Activated CD4-positive, alpha-beta T cell treated with anti-CD3 and anti-CD28 coated beads for 1 hour (primary cell): ENCODE measurements around the gene AFAP1.

ENCODE experiments used
- DNase-seq: peaks from one replicate; pipeline ENCODE4 v3.0.0-alpha.2; 2020

The AFAP1 gene

GRCh38 chr4:7766086-7766485 lies 173.6 kb downstream of the AFAP1 start:
- DNase-seq: no peak

GRCh38 chr4:7765666-7766065 lies 174.0 kb downstream of the AFAP1 start:
- no peak for DNase-seq

DNA sequence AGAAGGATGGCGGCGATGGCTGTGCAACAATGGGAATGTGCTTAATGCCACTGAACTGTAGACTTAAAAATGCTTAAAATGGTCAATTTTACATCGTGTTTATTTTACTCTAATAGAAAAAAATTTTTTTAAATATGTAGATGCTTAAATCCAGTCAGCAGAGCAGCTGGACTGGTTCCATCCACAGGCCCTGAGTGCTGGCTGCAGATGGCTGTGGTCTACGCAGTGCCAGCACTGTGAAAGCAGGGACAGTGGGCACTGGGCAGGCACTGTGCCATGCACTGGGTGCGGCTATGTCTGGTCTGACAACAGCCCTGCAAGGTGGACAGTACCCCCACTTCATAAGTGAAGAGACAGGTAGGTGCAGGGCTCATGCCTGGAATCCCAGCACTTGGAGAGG lies 175.2 kb downstream of the AFAP1 start:
- no peak for DNase-seq

DNA sequence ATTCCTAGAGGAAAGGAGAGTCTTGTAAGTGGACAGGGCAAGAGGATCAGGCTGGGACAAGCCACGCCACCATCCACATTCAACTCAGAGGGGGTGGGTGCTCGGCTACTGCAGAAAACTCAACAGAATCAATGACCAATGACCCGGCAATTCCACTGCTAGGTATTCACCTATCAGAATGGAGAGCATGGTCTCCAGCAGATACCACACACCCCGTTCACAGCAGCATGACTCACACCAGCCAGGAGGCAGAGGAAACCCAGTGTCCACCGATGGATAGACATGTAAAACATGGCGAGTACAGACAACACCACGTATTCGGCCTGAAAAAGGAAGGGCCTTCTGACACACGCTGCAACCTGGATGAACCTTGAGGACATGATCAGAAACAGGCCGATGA lies 175.9 kb downstream of the AFAP1 start:
- DNase-seq: no peak

DNA sequence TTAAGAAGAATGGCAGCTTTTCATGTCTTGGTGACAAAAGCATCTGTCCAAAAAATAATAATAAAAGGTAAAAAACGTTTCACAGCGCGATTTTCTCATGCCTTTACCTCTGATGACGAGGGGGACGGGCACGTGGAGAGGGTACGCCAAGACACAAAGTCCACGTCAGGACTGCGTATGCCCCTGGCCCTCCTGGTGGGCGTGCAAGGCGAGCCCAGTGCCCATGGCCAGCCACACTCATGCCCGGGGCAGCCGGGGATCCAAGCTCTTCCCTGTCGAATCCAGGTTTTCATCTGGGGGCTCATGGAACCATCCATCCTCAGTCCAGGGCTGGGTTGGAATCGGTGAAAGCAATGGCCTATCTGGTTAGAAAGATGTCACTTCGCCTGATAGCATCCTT lies 176.6 kb downstream of the AFAP1 start:
- no peak for DNase-seq

GRCh38 chr4:7762376-7763030 lies 177.2 kb downstream of the AFAP1 start:
- DNase-seq: no peak

DNA sequence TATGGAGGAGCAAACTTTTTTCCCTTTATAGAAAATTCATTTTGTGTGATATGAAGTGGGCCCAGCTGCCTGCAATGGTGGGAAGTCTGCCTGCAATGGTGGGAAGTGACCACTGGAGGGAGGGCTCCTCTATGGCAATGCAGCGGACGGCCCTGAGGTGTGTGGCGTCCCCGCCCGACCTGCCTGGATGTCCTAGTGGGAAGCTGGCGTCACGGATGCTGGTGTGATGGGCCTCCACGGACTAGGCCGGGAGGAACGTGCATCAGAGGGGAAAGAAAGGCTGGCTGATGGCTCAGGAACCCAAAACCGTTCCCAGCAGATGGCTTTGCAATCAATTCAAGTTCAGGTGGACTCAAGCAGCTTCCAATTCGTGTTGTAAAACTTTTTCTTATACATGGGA lies 177.9 kb downstream of the AFAP1 start:
- peak; percentile 39 for DNase-seq

- no peak for DNase-seq
Measured at GRCh38 chr4:7761312-7761711, 178.3 kb downstream of the AFAP1 start.

DNA sequence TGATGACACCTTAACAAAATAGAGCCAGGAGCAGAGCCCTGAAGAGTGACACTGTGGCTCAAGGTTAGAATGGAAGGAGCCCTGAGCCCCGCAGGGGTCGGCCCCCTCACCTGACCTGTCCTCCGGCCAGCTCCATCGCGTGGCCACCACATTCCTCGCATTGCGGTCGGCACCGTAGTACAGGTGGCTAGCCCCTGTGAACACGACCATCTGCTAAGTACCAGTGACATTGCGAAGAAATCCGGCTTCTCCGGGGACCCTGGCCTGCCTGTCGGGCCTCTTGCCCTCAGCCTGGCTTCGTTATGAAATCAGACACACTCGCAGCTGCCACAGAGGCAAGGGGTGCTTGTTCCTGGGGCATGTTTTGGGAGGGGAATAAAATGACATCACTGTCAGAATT lies 179.0 kb downstream of the AFAP1 start:
- DNase-seq: no peak

- DNase-seq: no peak
Measured at GRCh38 chr4:7760228-7760627, 179.4 kb downstream of the AFAP1 start.

GRCh38 chr4:7759635-7760034 lies 180.0 kb downstream of the AFAP1 start:
- DNase-seq: no peak

DNA sequence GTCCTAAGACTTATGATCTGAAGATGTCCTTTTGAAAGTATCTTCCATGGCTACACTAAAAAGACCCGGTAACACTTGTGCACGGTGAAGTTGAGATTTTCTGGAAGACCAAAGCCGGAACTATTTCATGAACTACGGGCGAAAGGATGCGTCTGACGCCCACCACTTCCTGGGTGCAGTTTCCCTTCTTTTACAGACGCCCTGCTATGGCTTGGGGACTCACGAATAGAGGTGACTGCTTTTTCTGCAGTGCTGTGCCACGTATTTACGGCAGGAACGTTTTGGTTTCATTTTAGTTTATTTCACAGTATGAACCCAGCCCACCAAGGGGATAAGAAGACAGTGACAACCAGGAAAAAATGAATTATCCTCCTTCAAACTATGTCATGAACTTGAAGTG lies 180.4 kb downstream of the AFAP1 start:
- peak; percentile 55 for DNase-seq

- DNase-seq: no peak
Measured at GRCh38 chr4:7758476-7758875, 181.2 kb downstream of the AFAP1 start.

- DNase-seq: no peak
Measured at GRCh38 chr4:7757501-7758471, 181.9 kb downstream of the AFAP1 start.

DNA sequence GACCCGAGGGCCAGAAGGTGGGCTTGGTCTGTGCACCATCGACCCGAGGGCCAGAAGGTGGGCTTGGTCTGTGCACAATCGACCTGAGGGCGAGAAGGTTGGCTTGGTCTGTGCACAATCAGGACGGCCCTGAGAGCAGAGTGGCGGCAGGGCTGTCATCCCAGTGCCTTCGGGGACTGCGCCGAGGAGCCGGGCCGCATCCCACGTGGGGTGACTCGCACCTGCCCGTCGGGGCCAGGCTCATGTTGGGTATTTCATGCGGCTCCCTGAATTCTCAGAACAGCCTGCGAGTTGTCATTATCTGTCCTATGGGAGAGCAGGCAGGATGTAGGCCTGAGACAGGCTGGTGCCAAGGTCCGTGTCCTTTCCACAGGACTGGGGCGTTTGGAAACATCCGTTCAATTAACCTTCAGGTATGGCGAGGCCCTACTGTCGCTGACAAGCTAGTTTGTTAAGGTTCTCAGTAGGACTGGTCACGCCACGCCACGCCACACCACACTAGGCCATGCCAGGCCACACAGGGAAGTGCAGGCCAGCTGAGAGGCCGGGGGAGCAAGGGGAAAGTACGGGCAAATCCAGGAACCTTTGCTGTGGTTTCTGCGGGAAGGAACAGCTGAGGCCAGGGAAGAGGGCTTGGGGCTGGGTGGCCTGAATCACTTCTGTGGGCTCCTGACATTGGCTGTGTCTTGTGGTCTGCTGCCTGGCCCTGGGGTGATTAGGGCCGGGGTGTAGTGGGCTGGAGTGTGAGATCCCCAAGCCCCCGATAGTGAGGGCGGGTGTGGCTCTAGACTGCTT lies 182.9 kb downstream of the AFAP1 start:
- no peak for DNase-seq

DNA sequence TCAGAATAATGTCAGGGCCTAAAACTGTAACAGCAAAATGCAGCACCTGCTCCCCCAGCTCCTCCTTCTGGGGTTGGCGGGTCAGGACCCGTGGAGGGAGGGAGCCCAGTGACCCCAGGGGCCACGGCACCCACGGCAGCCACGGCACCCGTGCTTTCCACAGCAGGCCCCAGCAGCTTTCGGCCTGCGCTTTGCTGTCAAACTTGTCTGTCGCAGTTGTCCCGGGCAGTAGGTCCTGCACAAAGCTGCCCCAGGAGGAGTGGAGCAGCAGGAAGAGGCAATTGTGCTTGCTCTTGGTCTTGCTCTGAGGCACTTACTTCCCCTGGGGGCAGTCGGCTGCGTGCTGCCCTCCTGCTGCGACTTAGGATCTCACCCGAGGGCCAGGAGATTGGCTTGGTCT lies 183.6 kb downstream of the AFAP1 start:
- no peak for DNase-seq

DNA sequence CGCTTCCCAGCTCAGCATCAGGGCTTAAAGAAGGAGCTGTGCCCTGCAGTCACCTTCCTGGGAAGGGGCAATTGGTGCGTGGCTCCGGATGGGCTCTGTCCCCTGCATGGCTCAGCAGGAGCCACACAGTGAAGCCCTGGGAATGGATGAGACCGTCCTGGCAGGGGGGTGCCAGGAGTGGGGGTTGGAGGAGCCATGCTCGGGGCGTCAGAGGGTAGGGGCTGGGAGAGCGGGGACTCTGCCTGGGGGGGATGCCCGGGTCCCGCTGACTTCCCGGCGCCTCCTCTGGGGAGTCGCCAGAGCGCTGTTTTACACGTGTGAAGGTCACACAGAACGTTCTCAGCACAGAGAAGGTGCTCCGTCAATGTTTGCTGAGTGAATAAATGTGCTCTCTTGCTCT lies 184.1 kb downstream of the AFAP1 start:
- no peak for DNase-seq

DNA sequence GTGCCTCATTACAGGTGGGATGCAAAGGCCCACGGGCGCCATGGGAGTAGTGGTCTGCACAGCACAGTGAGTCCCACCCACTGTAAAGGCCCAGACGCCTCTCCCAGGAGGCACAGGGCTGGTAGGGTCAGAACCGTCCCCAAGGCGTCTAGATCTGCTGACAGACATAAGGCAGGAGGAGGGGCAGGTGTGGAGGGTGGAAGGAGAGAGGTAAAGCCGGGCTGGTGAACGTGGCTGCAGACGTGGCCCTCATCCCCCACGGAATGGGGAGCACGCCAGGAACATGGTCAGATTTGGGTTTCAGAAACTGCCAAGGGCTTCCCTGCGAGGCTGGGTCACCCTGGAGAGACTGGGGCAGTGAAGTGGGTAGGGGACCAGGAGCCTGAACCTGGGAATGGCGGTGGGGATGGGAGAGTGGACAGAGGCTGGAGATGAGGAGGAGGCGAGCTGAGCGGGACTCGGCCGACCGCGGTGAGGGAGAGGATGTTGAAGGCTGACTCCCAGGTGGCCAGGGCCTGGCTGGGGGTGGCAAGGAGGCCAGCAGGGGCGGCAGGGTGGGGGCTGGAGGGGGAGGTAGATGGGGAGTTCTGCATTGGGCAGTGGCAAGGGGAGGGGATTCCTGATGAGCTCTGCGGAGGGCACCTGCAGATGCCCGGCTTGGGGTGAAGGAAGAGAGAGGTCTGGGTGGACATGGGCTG lies 184.9 kb downstream of the AFAP1 start:
- DNase-seq: no peak

DNA sequence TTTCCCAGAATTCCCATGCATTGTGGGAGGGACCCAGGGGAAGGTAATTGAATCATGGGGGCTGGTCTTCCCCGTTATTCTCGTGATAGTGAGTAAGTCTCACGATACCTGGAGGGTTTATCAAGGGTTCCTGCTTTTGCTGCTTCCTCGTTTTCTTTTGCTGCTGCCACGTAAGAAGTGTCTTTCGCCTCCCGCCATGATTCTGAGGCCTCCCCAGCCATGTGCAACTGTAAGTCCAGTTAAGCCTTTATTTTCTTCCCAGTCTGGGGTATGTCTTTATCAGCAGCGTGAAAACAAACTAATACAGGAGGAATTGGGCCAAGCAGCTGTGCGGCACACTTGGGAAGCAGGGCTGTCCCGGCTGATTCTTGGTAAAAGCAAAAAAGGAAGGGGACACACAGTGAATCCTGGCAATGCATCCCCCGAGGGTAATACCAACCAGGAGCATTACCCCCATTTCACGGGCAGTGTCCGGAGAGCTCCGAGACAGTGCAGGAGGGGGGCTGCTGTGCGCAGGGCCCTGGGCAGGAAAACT lies 185.7 kb downstream of the AFAP1 start:
- no peak for DNase-seq

DNA sequence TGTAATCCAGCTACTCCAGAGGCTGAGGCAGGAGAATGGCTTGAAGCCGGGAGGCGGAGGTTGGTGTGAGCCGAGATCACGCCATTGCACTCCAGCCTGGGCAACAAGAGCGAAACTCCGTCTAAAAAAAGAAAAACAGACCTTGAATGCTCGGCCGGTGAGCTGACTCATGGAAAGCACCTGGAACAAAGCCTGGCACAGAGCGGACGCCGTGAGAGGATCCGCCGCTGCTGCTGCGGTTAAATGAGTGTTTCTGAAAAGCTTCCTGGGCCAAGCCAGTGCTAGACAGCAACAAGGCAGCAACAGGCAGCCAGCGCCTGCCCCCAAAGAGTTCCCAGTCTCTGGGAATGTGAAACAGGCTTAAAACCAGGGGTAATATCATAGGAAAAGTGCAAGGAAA lies 186.4 kb downstream of the AFAP1 start:
- DNase-seq: no peak

- DNase-seq: no peak
Measured at GRCh38 chr4:7752649-7753048, 187.0 kb downstream of the AFAP1 start.

GRCh38 chr4:7750972-7751371 lies 188.7 kb downstream of the AFAP1 start:
- DNase-seq: no peak

DNA sequence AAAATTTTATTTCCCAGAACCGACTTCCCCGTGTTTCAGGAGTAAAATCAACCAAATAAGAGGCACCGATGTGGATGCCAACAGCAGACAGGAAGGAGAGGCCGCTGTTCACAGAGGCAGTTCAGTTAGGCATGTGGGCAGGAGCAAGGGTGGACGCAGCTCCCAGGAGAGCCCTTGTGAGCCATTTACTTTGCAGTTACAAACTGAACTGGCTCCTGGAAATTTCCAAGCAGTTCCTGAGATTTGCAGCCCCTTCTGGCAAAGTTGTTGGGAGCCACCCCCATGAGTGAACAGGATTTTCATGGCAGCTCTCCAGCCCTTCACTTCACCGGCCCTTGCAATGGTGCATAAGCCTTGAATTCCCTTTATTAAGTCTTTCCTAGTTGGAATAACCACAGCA lies 189.1 kb downstream of the AFAP1 start:
- no peak for DNase-seq
